K562 (cell line): ENCODE results near the gene COQ9. TPM values are rescaled to one million over a fixed set of nuclear protein-coding genes. Genes with fewer than 3 reads are reported as not detected.

ENCODE experiments used
- CHCHD3 ChIP-seq: fragments of 250-450 bp; sonication (Bioruptor Pico); IDR thresholded peaks from 2 replicates; pipeline ENCODE4 v2.1.2; 2022; ENCODE audit warnings: mild to moderate bottlenecking
- CREB5 ChIP-seq: fragments of 250-450 bp; sonication (Bioruptor Pico); IDR thresholded peaks from 2 replicates; pipeline ENCODE4 v1.5.0; 2020; ENCODE audit warnings: mild to moderate bottlenecking
- NCOA6 ChIP-seq: fragments of 450-650 bp; IDR thresholded peaks from 2 replicates; pipeline ENCODE4 v1.6.1; 2017; ENCODE audit warnings: mild to moderate bottlenecking
- NFIX ChIP-seq: fragments of 250-450 bp; sonication (Bioruptor Pico); IDR thresholded peaks from 2 replicates; pipeline ENCODE4 v1.4.0; 2020; ENCODE audit warnings: low read depth, mild to moderate bottlenecking, moderate library complexity
- ZBTB1 ChIP-seq: sonication (generic); formaldehyde crosslinking; IDR thresholded peaks from 2 replicates; pipeline ENCODE4 v1.8.1; 2023; ENCODE audit warnings: missing genetic modification reagents, low read depth, mild to moderate bottlenecking, borderline replicate concordance
- ZNF311 ChIP-seq: fragments of 250-450 bp; sonication (Bioruptor Pico); IDR thresholded peaks from 2 replicates; pipeline ENCODE4 v1.4.0; 2020; ENCODE audit warnings: mild to moderate bottlenecking, moderate library complexity
- ZNF583 ChIP-seq: fragments of 250-450 bp; sonication (Bioruptor Pico); IDR thresholded peaks from 2 replicates; pipeline ENCODE4 v1.4.0; 2020
- polyA plus RNA-seq, 8 experiments: library from polyadenylated mRNA; depleted of rRNA in 4 of 8; stranded (reverse) in 5 of 8; unstranded in 3 of 8; fragments of >200 nt; fragmentation: Nextera tagmentation in 2 of 8; fragmentation: Illumina TruSeq in 1 of 8; extraction: Ambion mirVana in 2 of 8; extraction: Trizol in 1 of 8; gene quantifications; 2 replicates each; pipeline versions ENCODE4 v1.2.1 to v1.2.3, GENCODE V29; 2011 to 2014; ENCODE audit warnings: inconsistent platforms in 1 of 8, missing spikeins in 1 of 8
- total RNA-seq, 7 experiments: library from RNA; depleted of rRNA in 6 of 7; stranded (reverse); fragments of >200 nt in 6 of 7; fragmentation: Illumina TruSeq in 2 of 7; extraction: Trizol in 2 of 7; gene quantifications; 2 replicates each; pipeline versions ENCODE4 v1.2.1 to v1.2.3, GENCODE V29; 2011 to 2021; ENCODE audit warnings: low replicate concordance in 1 of 7
- TF ChIP-seq, protein P1 (sequence below), 2 experiments: fragments of 450-650 bp in 1 of 2; sonication (generic) in 1 of 2; formaldehyde crosslinking in 1 of 2; IDR thresholded peaks; 2 replicates each; pipeline versions ENCODE4 v1.7.1 to v1.9.0; 2016 to 2022; ENCODE audit warnings: inconsistent platforms in 1 of 2, mild to moderate bottlenecking in 1 of 2, missing genetic modification reagents in 1 of 2
- TF ChIP-seq, protein P2 (sequence below): sonication (generic); formaldehyde crosslinking; IDR thresholded peaks from 2 replicates; pipeline ENCODE4 v1.8.0; 2022; ENCODE audit warnings: missing genetic modification reagents, mild to moderate bottlenecking, borderline replicate concordance

COQ9 gene
- total and polyA plus RNA-seq, 9 of the 15 experiments (the other 6 are each of a cell fraction or from before 2014, with no cell fraction given): 35.0 to 139 (median 71.4) TPM

GRCh38 chr16:57427824-57428223 lies 19.5 kb upstream of the COQ9 start (continued):
- no peak for TF ChIP-seq ZBTB1 (CRISPR knock-in tag)
- no peak for TF ChIP-seq ZNF311 (CRISPR knock-in tag)
- no peak for TF ChIP-seq NFIX (CRISPR knock-in tag)
- TF ChIP-seq CHCHD3: no peak
- no peak for TF ChIP-seq NCOA6
- TF ChIP-seq, protein P1, sequence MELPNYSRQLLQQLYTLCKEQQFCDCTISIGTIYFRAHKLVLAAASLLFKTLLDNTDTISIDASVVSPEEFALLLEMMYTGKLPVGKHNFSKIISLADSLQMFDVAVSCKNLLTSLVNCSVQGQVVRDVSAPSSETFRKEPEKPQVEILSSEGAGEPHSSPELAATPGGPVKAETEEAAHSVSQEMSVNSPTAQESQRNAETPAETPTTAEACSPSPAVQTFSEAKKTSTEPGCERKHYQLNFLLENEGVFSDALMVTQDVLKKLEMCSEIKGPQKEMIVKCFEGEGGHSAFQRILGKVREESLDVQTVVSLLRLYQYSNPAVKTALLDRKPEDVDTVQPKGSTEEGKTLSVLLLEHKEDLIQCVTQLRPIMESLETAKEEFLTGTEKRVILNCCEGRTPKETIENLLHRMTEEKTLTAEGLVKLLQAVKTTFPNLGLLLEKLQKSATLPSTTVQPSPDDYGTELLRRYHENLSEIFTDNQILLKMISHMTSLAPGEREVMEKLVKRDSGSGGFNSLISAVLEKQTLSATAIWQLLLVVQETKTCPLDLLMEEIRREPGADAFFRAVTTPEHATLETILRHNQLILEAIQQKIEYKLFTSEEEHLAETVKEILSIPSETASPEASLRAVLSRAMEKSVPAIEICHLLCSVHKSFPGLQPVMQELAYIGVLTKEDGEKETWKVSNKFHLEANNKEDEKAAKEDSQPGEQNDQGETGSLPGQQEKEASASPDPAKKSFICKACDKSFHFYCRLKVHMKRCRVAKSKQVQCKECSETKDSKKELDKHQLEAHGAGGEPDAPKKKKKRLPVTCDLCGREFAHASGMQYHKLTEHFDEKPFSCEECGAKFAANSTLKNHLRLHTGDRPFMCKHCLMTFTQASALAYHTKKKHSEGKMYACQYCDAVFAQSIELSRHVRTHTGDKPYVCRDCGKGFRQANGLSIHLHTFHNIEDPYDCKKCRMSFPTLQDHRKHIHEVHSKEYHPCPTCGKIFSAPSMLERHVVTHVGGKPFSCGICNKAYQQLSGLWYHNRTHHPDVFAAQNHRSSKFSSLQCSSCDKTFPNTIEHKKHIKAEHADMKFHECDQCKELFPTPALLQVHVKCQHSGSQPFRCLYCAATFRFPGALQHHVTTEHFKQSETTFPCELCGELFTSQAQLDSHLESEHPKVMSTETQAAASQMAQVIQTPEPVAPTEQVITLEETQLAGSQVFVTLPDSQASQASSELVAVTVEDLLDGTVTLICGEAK (IDR thresholded peaks at IDR 0.05): no peak
- TF ChIP-seq, protein P1 (CRISPR knock-in tag; IDR thresholded peaks at IDR 0.05): no peak
- TF ChIP-seq CREB5 (CRISPR knock-in tag): no peak
- TF ChIP-seq ZNF583 (CRISPR knock-in tag): no peak
- TF ChIP-seq, protein P2, sequence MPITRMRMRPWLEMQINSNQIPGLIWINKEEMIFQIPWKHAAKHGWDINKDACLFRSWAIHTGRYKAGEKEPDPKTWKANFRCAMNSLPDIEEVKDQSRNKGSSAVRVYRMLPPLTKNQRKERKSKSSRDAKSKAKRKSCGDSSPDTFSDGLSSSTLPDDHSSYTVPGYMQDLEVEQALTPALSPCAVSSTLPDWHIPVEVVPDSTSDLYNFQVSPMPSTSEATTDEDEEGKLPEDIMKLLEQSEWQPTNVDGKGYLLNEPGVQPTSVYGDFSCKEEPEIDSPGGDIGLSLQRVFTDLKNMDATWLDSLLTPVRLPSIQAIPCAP (CRISPR knock-in tag): no peak
